ENCODE results near the gene TMEM131L.

GRCh38 chr4:153513596-153513995, 47.4 kb downstream of the TMEM131L start:
- TF ChIP-seq POLR2AphosphoS5 (IDR thresholded peaks at IDR 0.05; ENCODE audit: low read depth, low read length) = no peak
- TF ChIP-seq POLR2A (IDR thresholded peaks at IDR 0.05; ENCODE audit: low read depth, low read length) = no peak
- no peak for TF ChIP-seq POU2F2 (IDR thresholded peaks at IDR 0.05; ENCODE audit: low read depth, low read length)
- TF ChIP-seq TAF1 (IDR thresholded peaks at IDR 0.05; ENCODE audit: low read depth, low read length) = no peak
- TF ChIP-seq SPI1 (IDR thresholded peaks at IDR 0.05; ENCODE audit: low read depth, low read length) = no peak
- TF ChIP-seq PAX5 (IDR thresholded peaks at IDR 0.05; ENCODE audit: insufficient read depth, low read length, severe bottlenecking) = no peak
